ENCODE results near the gene XRN1.
"Not testable (repeated sequence)": the region's sequence is repeated elsewhere in the genome, so short reads cannot be mapped to it uniquely, and the experiment has no call there.

Gene XRN1

GRCh38 chr3:142433110-142433509 lies 14.7 kb downstream of the XRN1 start:
- no peak for DNase-seq

- DNase-seq = no peak
Measured at GRCh38 chr3:142429582-142429981, 18.3 kb downstream of the XRN1 start.

GRCh38 chr3:142424754-142425153 lies 23.1 kb downstream of the XRN1 start:
- DNase-seq = no peak

- no peak for DNase-seq
Measured at GRCh38 chr3:142418926-142419592, 28.8 kb downstream of the XRN1 start.

- DNase-seq = no peak
Measured at GRCh38 chr3:142417302-142417701, 30.5 kb downstream of the XRN1 start.

- not testable (repeated sequence) for DNase-seq
Measured at GRCh38 chr3:142400537-142400936, 47.3 kb downstream of the XRN1 start.

- DNase-seq = no peak
Measured at GRCh38 chr3:142394921-142395622, 52.8 kb downstream of the XRN1 start.

- DNase-seq = no peak
Measured at GRCh38 chr3:142385078-142385477, 62.8 kb downstream of the XRN1 start.

- DNase-seq = no peak
Measured at GRCh38 chr3:142374687-142375086, 73.2 kb downstream of the XRN1 start.

- not testable (repeated sequence) for DNase-seq
Measured at GRCh38 chr3:142369576-142369975, 78.3 kb downstream of the XRN1 start.

GRCh38 chr3:142366434-142366833 lies 81.4 kb downstream of the XRN1 start:
- no peak for DNase-seq

- DNase-seq = no peak
Measured at GRCh38 chr3:142363936-142364467, 83.8 kb downstream of the XRN1 start.

GRCh38 chr3:142363433-142363832 lies 84.4 kb downstream of the XRN1 start:
- not testable (repeated sequence) for DNase-seq

- DNase-seq = no peak
Measured at GRCh38 chr3:142359367-142359766, 88.5 kb downstream of the XRN1 start.

- DNase-seq = no peak
Measured at GRCh38 chr3:142356818-142357217, 91.0 kb downstream of the XRN1 start.

- no peak for DNase-seq
Measured at GRCh38 chr3:142355692-142356091, 92.1 kb downstream of the XRN1 start.

GRCh38 chr3:142354076-142354475 lies 93.8 kb downstream of the XRN1 start:
- no peak for DNase-seq

GRCh38 chr3:142353571-142353970 lies 94.3 kb downstream of the XRN1 start:
- no peak for DNase-seq

GRCh38 chr3:142352698-142353097 lies 95.1 kb downstream of the XRN1 start:
- DNase-seq = not testable (repeated sequence)

- no peak for DNase-seq
Measured at GRCh38 chr3:142348460-142348859, 99.4 kb downstream of the XRN1 start.

- DNase-seq = no peak
Measured at GRCh38 chr3:142337994-142338393, 109.8 kb downstream of the XRN1 start.

- no peak for DNase-seq
Measured at GRCh38 chr3:142332390-142332789, 115.4 kb downstream of the XRN1 start.

- not testable (repeated sequence) for DNase-seq
Measured at GRCh38 chr3:142324275-142324953, 123.4 kb downstream of the XRN1 start.

GRCh38 chr3:142319912-142320311 lies 127.9 kb downstream of the XRN1 start:
- DNase-seq = no peak

All from activated CD4-positive, CD25-positive, alpha-beta regulatory T cell (primary cell).